Measurements from ENCODE around the gene BGLAP.

BGLAP gene

GRCh38 chr1:156212833-156213643 is 28.9 kb upstream of the BGLAP start, which contains the start of gene PMF1 (continued):
- TF ChIP-seq ZNF518A (tag by site-specific recombination; conservative IDR thresholded peaks at IDR 0.05; ENCODE audit: low read depth) (peak; percentile 36; the same call in 1 of the 2 replicates), ZFHX2 (tag by site-specific recombination; conservative IDR thresholded peaks at IDR 0.05) (peak; percentile 75), ZNF785 (tag by site-specific recombination; IDR thresholded peaks at IDR 0.05) (no peak), EGR2 (tag by site-specific recombination; IDR thresholded peaks at IDR 0.05; ENCODE audit: low read depth) (peak; percentile 69), AEBP2 (tag by site-specific recombination; IDR thresholded peaks at IDR 0.05; ENCODE audit: borderline replicate concordance) (no peak), ZNF449 (tag by site-specific recombination; IDR thresholded peaks at IDR 0.05) (peak; percentile 29; the same call in 1 of the 2 replicates), ZNF48 (tag by site-specific recombination; IDR thresholded peaks at IDR 0.05) (no peak), YY1 (tag by site-specific recombination; IDR thresholded peaks at IDR 0.05) (peak; percentile 92), ZNF302 (tag by site-specific recombination; IDR thresholded peaks at IDR 0.05; ENCODE audit: low read depth) (no peak), ZNF324 (tag by site-specific recombination; IDR thresholded peaks at IDR 0.05) (peak; percentile 86), ZNF112 (tag by site-specific recombination; IDR thresholded peaks at IDR 0.05) (no peak), PATZ1 (tag by site-specific recombination; IDR thresholded peaks at IDR 0.05) (0 out of 2 replicates have a peak, but pooled peaks have one; percentile 27), SCRT2 (tag by site-specific recombination; IDR thresholded peaks at IDR 0.05) (peak; percentile 97), ZNF664 (tag by site-specific recombination; IDR thresholded peaks at IDR 0.05) (no peak), ZNF10 (tag by site-specific recombination; IDR thresholded peaks at IDR 0.05) (peak; percentile 99), KLF9 (tag by site-specific recombination; IDR thresholded peaks at IDR 0.05; ENCODE audit: low read depth) (peak; percentile 87), ZNF248 (tag by site-specific recombination; IDR thresholded peaks at IDR 0.05) (no peak), ZNF157 (tag by site-specific recombination; IDR thresholded peaks at IDR 0.05) (no peak), ZNF114 (tag by site-specific recombination; IDR thresholded peaks at IDR 0.05) (no peak), ZNF600 (tag by site-specific recombination; IDR thresholded peaks at IDR 0.05) (peak; percentile 67; the same call in 1 of the 2 replicates), ZNF18 (tag by site-specific recombination; IDR thresholded peaks at IDR 0.05) (no peak), MZF1 (tag by site-specific recombination; IDR thresholded peaks at IDR 0.05; ENCODE audit: borderline replicate concordance) (no peak), ZNF510 (tag by site-specific recombination; IDR thresholded peaks at IDR 0.05; ENCODE audit: insufficient replicate concordance) (no peak), ZNF585B (tag by site-specific recombination; IDR thresholded peaks at IDR 0.05) (no peak), SETDB1 (IDR thresholded peaks at IDR 0.05; ENCODE audit: insufficient read length, low read length) (no peak), OSR2 (tag by site-specific recombination; IDR thresholded peaks at IDR 0.05) (peak; percentile 75; the same call in 1 of the 2 replicates), ZBTB7A (tag by site-specific recombination; IDR thresholded peaks at IDR 0.05; ENCODE audit: low read depth) (no peak), ZNF654 (tag by site-specific recombination; IDR thresholded peaks at IDR 0.05; ENCODE audit: low read depth) (no peak), ZNF558 (tag by site-specific recombination; IDR thresholded peaks at IDR 0.05) (no peak; the same call in 1 of the 2 replicates)

Data from HEK293 (cell line).